Panc1 (cell line): ENCODE results near the gene VAMP2. TPM values are rescaled to one million over a fixed set of nuclear protein-coding genes. Genes with fewer than 3 reads are reported as not detected.

Experiments used
- ATAC-seq: fragments of 200-7000 bp; cut with Tn5 transposase; 2 replicates; pipeline ENCODE4 v1.9.1; 2020; ENCODE audit warnings: mild to moderate bottlenecking, moderate library complexity
- BruUV-seq: library from RNA; stranded (reverse); fragments of 400-500 nt; replicated peaks from 2 replicates; lab custom pipeline; 2021; lab: Mats Ljungman, UMichigan
- CTCF ChIA-PET: fragments of 300-600 bp; sonication (Branson Sonifier 250); formaldehyde crosslinking; loops from one replicate; lab custom pipeline; 2022; ENCODE audit warnings: antibody characterized with exemption; lab: Charles Lee
- POLR2A ChIA-PET: fragments of 300-600 bp; sonication (Branson Sonifier 250); formaldehyde crosslinking; loops from one replicate; lab custom pipeline; 2022; ENCODE audit warnings: antibody characterized with exemption; lab: Charles Lee
- DNase-seq: peaks from one replicate; pipeline ENCODE4 v3.0.0-alpha.2; 2010; ENCODE audit warnings: low read depth, low spot score
- H3K27ac ChIP-seq: 2 replicates; pipeline ENCODE4 v1.5.1; 2011; ENCODE audit warnings: mild to moderate bottlenecking, low read length, inconsistent platforms
- H3K27me3 ChIP-seq: fragments of 200-500 bp; sonication (Bioruptor generic); 2 replicates; pipeline ENCODE4 v1.6.0; 2014; ENCODE audit warnings: low read length, inconsistent platforms; ENCODE audit not compliant: control insufficient read depth, insufficient read depth
- H3K36me3 ChIP-seq: fragments of 200-500 bp; sonication (Bioruptor generic); 2 replicates; pipeline ENCODE4 v1.5.1; 2014; ENCODE audit warnings: inconsistent platforms, mild to moderate bottlenecking, low read length, moderate library complexity; ENCODE audit not compliant: control insufficient read depth, insufficient read depth
- H3K4me1 ChIP-seq: 2 replicates; pipeline ENCODE4 v1.5.1; 2011; ENCODE audit warnings: inconsistent platforms, mild to moderate bottlenecking, low read length, moderate library complexity; ENCODE audit not compliant: control insufficient read depth, insufficient read depth
- H3K4me3 ChIP-seq, 2 experiments: 2 replicates each; pipeline ENCODE4 v1.5.1; 2011 to 2012; ENCODE audit warnings: low read depth in 2 of 2, low read length in 2 of 2, mild to moderate bottlenecking in 2 of 2, inconsistent platforms in 1 of 2, moderate library complexity in 1 of 2
- H3K9me3 ChIP-seq: fragments of 200-500 bp; sonication (Bioruptor generic); 2 replicates; pipeline ENCODE4 v1.5.1; 2014; ENCODE audit warnings: low read depth, mild to moderate bottlenecking, inconsistent platforms, low read length, moderate library complexity; ENCODE audit not compliant: control insufficient read depth, insufficient read depth
- POLR2AphosphoS5 ChIP-seq: IDR thresholded peaks from 2 replicates; pipeline ENCODE4 v1.6.1; 2012; ENCODE audit warnings: mild to moderate bottlenecking, low read depth, low read length, moderate library complexity
- SIN3A ChIP-seq: IDR thresholded peaks from 2 replicates; pipeline ENCODE4 v1.6.1; 2012; ENCODE audit warnings: low read depth, mild to moderate bottlenecking, low read length, moderate library complexity, borderline replicate concordance; ENCODE audit not compliant: insufficient read depth
- TCF7L2 ChIP-seq: IDR thresholded peaks from 2 replicates; pipeline ENCODE4 v1.6.1; 2011; ENCODE audit warnings: mild to moderate bottlenecking, low read depth, low read length, inconsistent platforms
- in situ Hi-C: cut with HindIII; loops from 2 replicates; pipeline ENCODE4 v1.10.0; 2016; ENCODE audit warnings: low sequenced_read_pairs, low pct_unique_long_range_greater_than_20kb
- intact Hi-C: fragments of 100-400 bp; cut with micrococcal nuclease; formaldehyde crosslinking; loops from one replicate; pipeline ENCODE4 v1.10.0; 2022; ENCODE audit not compliant: unreplicated experiment
- total RNA-seq: library from RNA; stranded (reverse); gene quantifications from one replicate; pipeline ENCODE4 v1.2.1, GENCODE V29; 2021; ENCODE audit not compliant: unreplicated experiment
- TF ChIP-seq, protein P1 (sequence below), 2 experiments: IDR thresholded peaks; 2 replicates each; pipeline ENCODE4 v1.6.1; 2011 to 2012; ENCODE audit warnings: low read depth in 2 of 2, control low read depth in 1 of 2, low read length in 1 of 2, mild to moderate bottlenecking in 1 of 2, moderate library complexity in 1 of 2; ENCODE audit not compliant: insufficient read depth in 1 of 2
- TF ChIP-seq, protein P2 (sequence below): fragments of 450-650 bp; IDR thresholded peaks from 2 replicates; pipeline ENCODE4 v1.5.1; 2017; ENCODE audit warnings: mild to moderate bottlenecking

Gene VAMP2
- total RNA-seq, 1 experiment from 2014 or later: 28.6 TPM

DNA sequence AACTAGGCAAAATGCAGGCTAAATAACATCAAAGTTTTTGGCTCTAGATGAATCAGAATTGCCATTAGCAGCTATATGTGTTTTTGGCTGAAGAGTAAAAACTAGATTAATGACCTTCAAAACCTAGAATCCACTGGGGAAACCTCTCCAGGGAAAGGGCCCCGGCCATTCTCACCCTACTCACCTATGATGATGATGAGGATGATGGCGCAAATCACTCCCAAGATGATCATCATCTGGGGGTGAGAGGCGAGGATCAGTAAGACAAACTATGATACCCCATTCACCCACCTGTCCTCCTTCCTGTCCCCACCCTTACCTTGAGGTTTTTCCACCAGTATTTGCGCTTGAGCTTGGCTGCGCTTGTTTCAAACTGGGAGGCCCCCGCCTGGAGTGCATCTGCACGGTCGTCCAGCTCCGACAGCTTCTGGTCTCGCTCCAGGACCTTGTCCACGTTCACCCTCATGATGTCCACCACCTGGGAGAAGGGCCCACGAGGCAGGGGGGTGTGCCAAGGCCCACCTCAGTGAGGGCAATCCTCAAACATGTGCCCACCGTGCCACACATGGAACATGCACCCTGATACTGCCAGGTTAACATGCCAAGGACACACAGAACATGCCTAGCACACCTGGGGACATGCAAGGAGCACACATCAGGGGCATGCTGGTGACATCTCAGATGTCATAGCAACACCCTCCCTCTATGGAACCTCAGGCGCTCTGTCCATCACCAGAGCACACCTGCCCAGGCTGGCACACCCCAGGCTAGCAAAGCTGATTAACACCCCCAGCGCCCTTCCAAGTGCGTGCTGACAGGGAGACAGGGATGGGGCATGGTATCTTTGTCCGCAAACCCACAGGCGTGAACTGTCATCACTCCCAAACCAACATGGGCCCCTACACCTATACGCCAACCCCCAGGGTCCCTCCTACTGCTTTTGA is 1.2 kb downstream of the VAMP2 start:
- no peaks in the 10 kb centered on the region for H3K27me3 ChIP-seq
- intact Hi-C loops (no loop called here), in situ Hi-C loops (no loop called here)
- H3K27ac ChIP-seq: peak overlapping the region; percentile 79
- TF ChIP-seq, protein P1, sequence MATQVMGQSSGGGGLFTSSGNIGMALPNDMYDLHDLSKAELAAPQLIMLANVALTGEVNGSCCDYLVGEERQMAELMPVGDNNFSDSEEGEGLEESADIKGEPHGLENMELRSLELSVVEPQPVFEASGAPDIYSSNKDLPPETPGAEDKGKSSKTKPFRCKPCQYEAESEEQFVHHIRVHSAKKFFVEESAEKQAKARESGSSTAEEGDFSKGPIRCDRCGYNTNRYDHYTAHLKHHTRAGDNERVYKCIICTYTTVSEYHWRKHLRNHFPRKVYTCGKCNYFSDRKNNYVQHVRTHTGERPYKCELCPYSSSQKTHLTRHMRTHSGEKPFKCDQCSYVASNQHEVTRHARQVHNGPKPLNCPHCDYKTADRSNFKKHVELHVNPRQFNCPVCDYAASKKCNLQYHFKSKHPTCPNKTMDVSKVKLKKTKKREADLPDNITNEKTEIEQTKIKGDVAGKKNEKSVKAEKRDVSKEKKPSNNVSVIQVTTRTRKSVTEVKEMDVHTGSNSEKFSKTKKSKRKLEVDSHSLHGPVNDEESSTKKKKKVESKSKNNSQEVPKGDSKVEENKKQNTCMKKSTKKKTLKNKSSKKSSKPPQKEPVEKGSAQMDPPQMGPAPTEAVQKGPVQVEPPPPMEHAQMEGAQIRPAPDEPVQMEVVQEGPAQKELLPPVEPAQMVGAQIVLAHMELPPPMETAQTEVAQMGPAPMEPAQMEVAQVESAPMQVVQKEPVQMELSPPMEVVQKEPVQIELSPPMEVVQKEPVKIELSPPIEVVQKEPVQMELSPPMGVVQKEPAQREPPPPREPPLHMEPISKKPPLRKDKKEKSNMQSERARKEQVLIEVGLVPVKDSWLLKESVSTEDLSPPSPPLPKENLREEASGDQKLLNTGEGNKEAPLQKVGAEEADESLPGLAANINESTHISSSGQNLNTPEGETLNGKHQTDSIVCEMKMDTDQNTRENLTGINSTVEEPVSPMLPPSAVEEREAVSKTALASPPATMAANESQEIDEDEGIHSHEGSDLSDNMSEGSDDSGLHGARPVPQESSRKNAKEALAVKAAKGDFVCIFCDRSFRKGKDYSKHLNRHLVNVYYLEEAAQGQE (IDR thresholded peaks at IDR 0.05; ENCODE audit: insufficient read depth in 1 of 2, low read depth in 2 of 2, low read length in 1 of 2): no peak
- TF ChIP-seq POLR2AphosphoS5 (no peak), TCF7L2 (no peak), SIN3A (no peak)
- TF ChIP-seq, protein P2, sequence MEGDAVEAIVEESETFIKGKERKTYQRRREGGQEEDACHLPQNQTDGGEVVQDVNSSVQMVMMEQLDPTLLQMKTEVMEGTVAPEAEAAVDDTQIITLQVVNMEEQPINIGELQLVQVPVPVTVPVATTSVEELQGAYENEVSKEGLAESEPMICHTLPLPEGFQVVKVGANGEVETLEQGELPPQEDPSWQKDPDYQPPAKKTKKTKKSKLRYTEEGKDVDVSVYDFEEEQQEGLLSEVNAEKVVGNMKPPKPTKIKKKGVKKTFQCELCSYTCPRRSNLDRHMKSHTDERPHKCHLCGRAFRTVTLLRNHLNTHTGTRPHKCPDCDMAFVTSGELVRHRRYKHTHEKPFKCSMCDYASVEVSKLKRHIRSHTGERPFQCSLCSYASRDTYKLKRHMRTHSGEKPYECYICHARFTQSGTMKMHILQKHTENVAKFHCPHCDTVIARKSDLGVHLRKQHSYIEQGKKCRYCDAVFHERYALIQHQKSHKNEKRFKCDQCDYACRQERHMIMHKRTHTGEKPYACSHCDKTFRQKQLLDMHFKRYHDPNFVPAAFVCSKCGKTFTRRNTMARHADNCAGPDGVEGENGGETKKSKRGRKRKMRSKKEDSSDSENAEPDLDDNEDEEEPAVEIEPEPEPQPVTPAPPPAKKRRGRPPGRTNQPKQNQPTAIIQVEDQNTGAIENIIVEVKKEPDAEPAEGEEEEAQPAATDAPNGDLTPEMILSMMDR: no peak
- no peaks in the 10 kb centered on the region for H3K9me3 ChIP-seq
- no TSS peak for BruUV-seq
- ATAC-seq (no peak), DNase-seq (no peak)
- H3K36me3 ChIP-seq: no peaks in the 10 kb centered on the region; the same call in none of the 2 replicates
- peaks cover 32% of the 10 kb centered on the region for H3K4me1 ChIP-seq
- ChIA-PET POLR2A (no interaction called here), CTCF (interaction anchor here (0.5 kb wide), 1 partner anchor 39 kb away, joined by 3 read pairs; no protein-coding TSS in a partner anchor)
- peak overlapping the region; percentile 79 to 84 for H3K4me3 ChIP-seq

DNA sequence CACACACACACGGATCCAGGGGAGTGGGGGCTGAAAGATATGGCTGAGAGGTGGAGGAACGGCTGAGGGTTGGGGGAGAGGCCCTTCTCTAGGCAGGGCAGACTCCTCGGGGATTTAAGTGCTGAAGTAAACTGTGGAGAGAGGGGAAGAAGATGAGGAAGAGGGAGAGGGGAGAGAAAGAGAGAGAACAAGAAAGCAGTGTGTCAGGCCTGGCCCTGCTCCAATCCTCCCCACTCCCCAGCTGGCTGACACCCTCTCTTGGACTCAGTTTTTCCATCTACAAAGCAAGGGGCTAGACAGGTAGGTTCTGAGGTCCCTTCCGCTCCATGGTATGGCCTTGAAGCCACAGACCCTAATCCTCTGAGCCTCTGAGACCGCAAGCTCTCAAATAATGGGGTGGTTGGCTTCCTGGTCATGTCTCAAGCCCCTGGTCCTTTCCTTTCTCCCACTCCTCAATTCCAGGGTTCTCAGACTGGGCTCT is 2.0 kb downstream of the VAMP2 start:
- CTCF ChIA-PET: interaction anchor here (0.5 kb wide), 1 partner anchor 39 kb away, joined by 3 read pairs; no protein-coding TSS in a partner anchor
- H3K4me1 ChIP-seq: peaks cover 32% of the 10 kb centered on the region
- peak overlapping the region in 1 of 2 experiments; percentile 18; a peak in 1 of 4 replicates for H3K4me3 ChIP-seq
- POLR2A ChIA-PET: no interaction called here
- intact Hi-C loops (no loop called here), in situ Hi-C loops (no loop called here)
- TF ChIP-seq, protein P2: no peak
- TF ChIP-seq, protein P1 (IDR thresholded peaks at IDR 0.05; ENCODE audit: insufficient read depth in 1 of 2, low read depth in 2 of 2, low read length in 1 of 2): no peak
- TF ChIP-seq SIN3A (no peak), TCF7L2 (no peak), POLR2AphosphoS5 (no peak)
- H3K9me3 ChIP-seq: no peaks in the 10 kb centered on the region
- H3K27me3 ChIP-seq: no peaks in the 10 kb centered on the region
- H3K27ac ChIP-seq: peak overlapping the region; percentile 26; the same call in 1 of the 2 replicates
- ATAC-seq (no peak), DNase-seq (no peak)
- no peaks in the 10 kb centered on the region; the same call in none of the 2 replicates for H3K36me3 ChIP-seq
- no TSS peak for BruUV-seq
